Measurements from ENCODE around the gene PTTG1. TPM values are rescaled to one million over a fixed set of nuclear protein-coding genes. Genes with fewer than 3 reads are reported as not detected.

The PTTG1 gene
- total and polyA plus RNA-seq, 2 of the 4 experiments (the other 2 are of a cell fraction) = 98.6 to 118 TPM

DNA sequence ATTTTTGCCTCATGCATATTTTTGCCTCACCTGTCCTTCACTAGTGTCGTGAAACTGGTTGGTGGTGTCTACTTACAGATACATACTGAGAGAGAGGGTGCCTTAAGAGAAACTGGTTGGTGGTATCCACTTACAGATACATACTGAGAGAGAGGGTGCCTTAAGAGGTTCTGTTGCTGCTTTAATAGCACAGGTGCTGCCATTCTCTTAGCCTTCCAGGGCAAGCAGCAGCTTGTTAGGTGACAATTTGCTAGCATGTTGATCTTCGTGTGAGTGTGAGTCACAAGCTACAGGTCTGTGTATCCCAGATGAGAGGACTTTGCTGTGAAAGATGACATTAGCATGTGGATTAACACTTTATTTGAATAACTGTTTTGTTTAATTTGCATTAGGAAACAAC lies 1.4 kb downstream of the PTTG1 start:
- in situ Hi-C loops (cut with MboI; ENCODE audit: low sequenced_read_pairs) (no loop called here), intact Hi-C loops (cut with micrococcal nuclease) (no loop called here), dilution Hi-C loops (cut with HindIII; ENCODE audit: low sequenced_read_pairs, unreplicated experiment) (no loop called here)
- Histone ChIP-seq H3K56ac (ENCODE audit: extremely low read depth, insufficient read depth, low read length) (no peak overlapping the region), H4K20me1 (ENCODE audit: insufficient read depth, low read length) (no peaks in the 10 kb centered on the region), H3K27me3 (ENCODE audit: control insufficient read depth, insufficient read depth, low read length) (no peaks in the 10 kb centered on the region), H3K14ac (replicated peaks; ENCODE audit: low read depth, low read length) (peak overlapping the region; percentile 20; the same call in 1 of the 2 replicates), H3K9me1 (ENCODE audit: insufficient read depth, low read length) (peaks cover 6% of the 10 kb centered on the region; the same call in 1 of the 2 replicates), H2BK5ac (ENCODE audit: low read depth, low read length, poor library complexity, severe bottlenecking) (no peak overlapping the region), H2BK120ac (ENCODE audit: low read depth, low read length) (no peak overlapping the region), H4K8ac (ENCODE audit: low read depth in 2 of 2, low read length in 2 of 2) (no peak overlapping the region), H2AK5ac (ENCODE audit: low read depth, low read length) (0 out of 2 replicates have a peak overlapping the region, but pooled peaks have one; percentile 4), H3K18ac (ENCODE audit: low read depth, low read length) (no peak overlapping the region), H2AK9ac (replicated peaks; ENCODE audit: low read depth, low read length, poor library complexity) (no peak overlapping the region), H2AFZ (replicated peaks; ENCODE audit: low read length, poor library complexity) (no peak overlapping the region), H3K4me3 (ENCODE audit: insufficient read depth, low read depth, low read length) (no peak overlapping the region; the same call in 1 of the 2 replicates), H3K9me3 (ENCODE audit: control insufficient read depth, insufficient read depth, low read length) (no peaks in the 10 kb centered on the region), H4K91ac (ENCODE audit: insufficient read depth, low read depth, low read length) (no peak overlapping the region), H3K79me1 (ENCODE audit: low read depth in 1 of 2, low read length in 2 of 2) (peaks cover 16 to 43% of the 10 kb centered on the region in 2 experiments), H4K5ac (ENCODE audit: low read depth, low read length) (no peak overlapping the region), H3K23ac (ENCODE audit: low read depth, low read length) (peak overlapping the region; percentile 6), H3K27ac (ENCODE audit: insufficient read depth, low read length) (no peak overlapping the region), H3K4me1 (ENCODE audit: control insufficient read depth, insufficient read depth, low read length) (peaks cover 7% of the 10 kb centered on the region), H3K9ac (ENCODE audit: low read depth, low read length) (no peak overlapping the region), H2BK20ac (ENCODE audit: low read depth, low read length) (no peak overlapping the region), H3K36me3 (ENCODE audit: control insufficient read depth, insufficient read depth, low read length) (peaks cover 4% of the 10 kb centered on the region), H3K4me2 (ENCODE audit: low read depth, low read length) (peak overlapping the region; percentile 100; the same call in 1 of the 2 replicates), H3K4ac (ENCODE audit: low read depth, low read length) (no peak overlapping the region), H2BK15ac (ENCODE audit: low read depth, low read length) (no peak overlapping the region)
- DNase-seq (no peak), ATAC-seq (ENCODE audit: low read depth) (no peak)
- ChIA-PET POLR2A (ENCODE audit: unreplicated experiment) (no interaction called here), CTCF (interaction anchor here (3.0 kb wide), 1 partner anchor 16 kb away, joined by 21 read pairs; no protein-coding TSS in a partner anchor)
- no peak for TF ChIP-seq FOS (IDR thresholded peaks at IDR 0.05; ENCODE audit: low read depth, low read length)
- TF ChIP-seq MXI1 (IDR thresholded peaks at IDR 0.05; ENCODE audit: borderline replicate concordance, low read depth, low read length) = no peak
- no peak for TF ChIP-seq MAFK (IDR thresholded peaks at IDR 0.05; ENCODE audit: low read depth, low read length)
- TF ChIP-seq CEBPB (IDR thresholded peaks at IDR 0.05; ENCODE audit: low read depth, low read length) = no peak
- TF ChIP-seq, protein P1, sequence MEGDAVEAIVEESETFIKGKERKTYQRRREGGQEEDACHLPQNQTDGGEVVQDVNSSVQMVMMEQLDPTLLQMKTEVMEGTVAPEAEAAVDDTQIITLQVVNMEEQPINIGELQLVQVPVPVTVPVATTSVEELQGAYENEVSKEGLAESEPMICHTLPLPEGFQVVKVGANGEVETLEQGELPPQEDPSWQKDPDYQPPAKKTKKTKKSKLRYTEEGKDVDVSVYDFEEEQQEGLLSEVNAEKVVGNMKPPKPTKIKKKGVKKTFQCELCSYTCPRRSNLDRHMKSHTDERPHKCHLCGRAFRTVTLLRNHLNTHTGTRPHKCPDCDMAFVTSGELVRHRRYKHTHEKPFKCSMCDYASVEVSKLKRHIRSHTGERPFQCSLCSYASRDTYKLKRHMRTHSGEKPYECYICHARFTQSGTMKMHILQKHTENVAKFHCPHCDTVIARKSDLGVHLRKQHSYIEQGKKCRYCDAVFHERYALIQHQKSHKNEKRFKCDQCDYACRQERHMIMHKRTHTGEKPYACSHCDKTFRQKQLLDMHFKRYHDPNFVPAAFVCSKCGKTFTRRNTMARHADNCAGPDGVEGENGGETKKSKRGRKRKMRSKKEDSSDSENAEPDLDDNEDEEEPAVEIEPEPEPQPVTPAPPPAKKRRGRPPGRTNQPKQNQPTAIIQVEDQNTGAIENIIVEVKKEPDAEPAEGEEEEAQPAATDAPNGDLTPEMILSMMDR (conservative IDR thresholded peaks at IDR 0.05; ENCODE audit: low read depth, low read length) = no peak
- no peak for TF ChIP-seq RCOR1 (IDR thresholded peaks at IDR 0.05; ENCODE audit: insufficient replicate concordance, low read length)
- no peak for TF ChIP-seq BHLHE40 (IDR thresholded peaks at IDR 0.05; ENCODE audit: low read depth, low read length)
- no peak for TF ChIP-seq SMC3 (IDR thresholded peaks at IDR 0.05; ENCODE audit: low read depth, low read length)
- no peak for TF ChIP-seq NFE2L2 (IDR thresholded peaks at IDR 0.05; ENCODE audit: low read depth, low read length)
- TF ChIP-seq MAZ (IDR thresholded peaks at IDR 0.05; ENCODE audit: borderline replicate concordance, low read depth, low read length) = no peak
- TF ChIP-seq RFX5 (IDR thresholded peaks at IDR 0.05; ENCODE audit: low read depth, low read length) = no peak
- TF ChIP-seq, protein P2, sequence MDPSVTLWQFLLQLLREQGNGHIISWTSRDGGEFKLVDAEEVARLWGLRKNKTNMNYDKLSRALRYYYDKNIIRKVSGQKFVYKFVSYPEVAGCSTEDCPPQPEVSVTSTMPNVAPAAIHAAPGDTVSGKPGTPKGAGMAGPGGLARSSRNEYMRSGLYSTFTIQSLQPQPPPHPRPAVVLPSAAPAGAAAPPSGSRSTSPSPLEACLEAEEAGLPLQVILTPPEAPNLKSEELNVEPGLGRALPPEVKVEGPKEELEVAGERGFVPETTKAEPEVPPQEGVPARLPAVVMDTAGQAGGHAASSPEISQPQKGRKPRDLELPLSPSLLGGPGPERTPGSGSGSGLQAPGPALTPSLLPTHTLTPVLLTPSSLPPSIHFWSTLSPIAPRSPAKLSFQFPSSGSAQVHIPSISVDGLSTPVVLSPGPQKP (IDR thresholded peaks at IDR 0.05; ENCODE audit: borderline replicate concordance, low read depth, low read length) = no peak
- no peak for TF ChIP-seq CHD1 (IDR thresholded peaks at IDR 0.05; ENCODE audit: low read depth, low read length)
- no TSS peak for BruUV-seq (replicated peaks)
- WGBS, 2 experiments (ENCODE audit: extremely low coverage in 2 of 2, insufficient read length in 1 of 2) = no CpG with 5 or more reads among the region's 2 CpGs

Measured in IMR-90 (cell line).